ENCODE measurements around the gene EHD2.
"Not testable (repeated sequence)": the region's sequence is repeated elsewhere in the genome, so short reads cannot be mapped to it uniquely, and the experiment has no call there.

Gene EHD2

DNA sequence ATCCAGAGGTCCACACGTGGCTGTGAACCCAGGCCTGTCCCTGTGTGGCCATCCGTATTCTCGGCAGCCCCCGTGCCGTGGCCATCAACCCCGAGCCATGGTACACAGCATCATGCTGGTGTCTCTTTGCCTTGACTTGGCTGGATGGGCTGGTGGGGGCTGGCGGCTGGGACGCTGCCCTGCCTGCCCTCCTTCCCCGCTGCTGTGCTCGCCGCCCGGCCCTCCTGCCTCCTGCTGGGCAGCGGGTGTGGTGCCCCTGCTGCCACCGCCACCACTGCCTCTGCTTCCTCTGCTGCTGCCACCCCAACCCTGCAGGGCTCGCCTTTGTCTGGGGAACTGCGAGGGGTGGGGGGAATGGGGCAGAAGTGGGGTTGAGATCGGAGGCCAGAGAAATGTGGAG is 19.7 kb upstream of the EHD2 start:
- DNase-seq: no peak

DNA sequence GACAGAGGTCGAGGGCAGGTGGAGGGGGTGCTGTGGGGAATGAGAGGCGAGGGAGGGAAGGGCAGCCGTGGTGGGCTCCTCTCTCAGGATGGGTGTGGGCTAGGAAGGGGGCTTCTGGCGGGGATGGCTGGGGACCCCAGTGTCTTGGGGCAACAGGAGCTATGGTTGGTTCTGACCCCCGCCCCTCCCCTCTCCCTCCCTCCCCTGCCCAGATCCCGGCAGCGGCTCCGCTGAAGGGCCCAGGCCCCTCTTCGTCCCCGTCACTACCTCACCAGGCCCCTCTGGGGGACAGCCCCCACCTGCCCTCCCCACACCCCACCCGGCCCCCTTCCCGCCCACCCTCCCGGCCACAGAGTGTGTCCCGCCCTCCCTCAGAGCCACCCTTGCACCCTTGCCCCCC is 19.3 kb upstream of the EHD2 start:
- DNase-seq: no peak

DNA sequence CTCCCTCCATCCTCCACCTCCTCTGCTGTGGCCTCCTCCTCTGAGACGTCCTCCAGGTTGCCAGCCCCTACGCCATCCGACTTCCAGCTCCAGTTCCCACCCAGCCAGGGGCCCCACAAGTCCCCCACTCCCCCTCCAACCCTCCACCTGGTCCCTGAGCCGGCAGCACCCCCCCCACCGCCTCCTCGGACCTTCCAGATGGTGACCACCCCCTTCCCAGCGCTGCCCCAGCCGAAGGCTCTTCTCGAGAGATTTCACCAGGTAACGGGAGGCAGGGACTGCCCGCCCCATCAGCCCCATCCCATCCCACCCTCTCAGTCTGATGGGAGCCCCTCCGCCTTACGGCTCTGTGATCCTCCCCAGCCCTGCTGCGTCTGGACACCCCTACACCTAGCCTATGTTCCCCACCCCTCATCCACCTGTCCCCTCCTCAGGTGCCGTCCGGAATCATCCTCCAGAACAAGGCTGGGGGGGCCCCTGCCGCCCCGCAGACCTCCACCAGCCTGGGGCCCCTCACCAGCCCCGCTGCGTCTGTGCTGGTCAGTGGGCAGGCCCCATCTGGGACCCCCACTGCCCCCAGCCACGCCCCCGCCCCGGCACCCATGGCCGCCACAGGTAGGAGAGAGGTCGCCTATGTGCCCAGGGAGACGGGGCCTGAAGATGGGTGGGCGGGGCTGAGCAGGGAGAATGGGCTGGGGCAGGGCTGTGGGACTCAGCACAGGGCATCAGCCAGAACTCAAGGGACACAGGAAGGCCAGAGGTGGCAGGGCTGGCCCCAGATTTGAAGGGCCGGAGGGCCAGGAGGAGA is 18.6 kb upstream of the EHD2 start:
- no peak for DNase-seq

DNA sequence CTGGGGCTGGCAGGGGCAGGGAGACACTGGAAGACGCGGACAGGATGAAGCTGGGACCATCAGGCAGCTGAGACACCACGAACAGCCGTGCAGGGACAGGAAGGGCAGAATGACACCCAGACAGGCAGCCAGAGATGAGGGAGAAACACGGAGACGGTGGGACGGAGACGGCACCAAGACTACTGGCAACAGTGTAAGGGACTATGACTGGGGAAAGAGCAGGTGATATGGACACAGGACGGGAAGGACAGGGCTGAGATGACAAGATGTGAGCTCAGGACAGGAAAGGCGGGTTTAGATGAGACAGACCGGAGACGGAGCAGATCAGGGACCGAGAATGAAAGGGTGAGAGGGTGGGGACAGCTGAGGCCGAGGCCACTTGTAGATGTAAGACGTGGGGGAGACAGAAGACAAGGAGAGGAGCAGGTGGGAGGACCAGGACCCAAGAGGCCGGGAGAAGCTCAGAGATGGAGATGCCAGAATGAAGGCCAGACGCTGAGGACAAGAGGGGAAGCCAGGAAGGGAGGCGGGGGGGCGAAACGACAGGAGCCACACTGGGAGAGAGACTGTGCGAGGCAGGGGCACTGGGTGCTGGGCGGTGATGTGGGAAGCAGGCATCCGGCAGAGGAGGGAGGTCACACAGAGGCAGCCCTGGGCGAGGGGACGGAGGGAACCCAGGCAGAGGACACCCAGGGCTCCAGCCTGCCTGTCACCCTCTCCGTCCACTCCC is 17.5 kb upstream of the EHD2 start:
- DNase-seq: no peak

DNA sequence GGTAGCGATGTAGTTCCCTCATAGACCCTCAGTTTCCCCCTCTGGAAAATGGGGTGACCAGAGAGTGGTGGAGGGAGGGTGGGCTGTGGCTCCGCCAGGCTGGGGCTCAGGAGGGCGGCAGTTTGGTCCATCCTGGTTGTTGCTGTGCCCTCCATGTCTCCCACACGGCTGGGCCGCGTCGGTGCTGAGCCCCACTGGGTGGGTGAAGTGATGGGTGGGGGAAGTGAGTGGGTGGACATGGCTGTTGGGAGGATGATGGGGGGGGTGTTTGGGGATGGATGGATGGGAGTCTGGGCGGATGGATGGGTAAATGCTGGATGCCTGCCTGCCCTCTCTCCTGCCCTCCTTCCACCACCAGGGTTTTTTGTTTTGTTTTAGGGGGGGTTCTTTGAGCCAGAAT is 16.6 kb upstream of the EHD2 start:
- DNase-seq: no peak

DNA sequence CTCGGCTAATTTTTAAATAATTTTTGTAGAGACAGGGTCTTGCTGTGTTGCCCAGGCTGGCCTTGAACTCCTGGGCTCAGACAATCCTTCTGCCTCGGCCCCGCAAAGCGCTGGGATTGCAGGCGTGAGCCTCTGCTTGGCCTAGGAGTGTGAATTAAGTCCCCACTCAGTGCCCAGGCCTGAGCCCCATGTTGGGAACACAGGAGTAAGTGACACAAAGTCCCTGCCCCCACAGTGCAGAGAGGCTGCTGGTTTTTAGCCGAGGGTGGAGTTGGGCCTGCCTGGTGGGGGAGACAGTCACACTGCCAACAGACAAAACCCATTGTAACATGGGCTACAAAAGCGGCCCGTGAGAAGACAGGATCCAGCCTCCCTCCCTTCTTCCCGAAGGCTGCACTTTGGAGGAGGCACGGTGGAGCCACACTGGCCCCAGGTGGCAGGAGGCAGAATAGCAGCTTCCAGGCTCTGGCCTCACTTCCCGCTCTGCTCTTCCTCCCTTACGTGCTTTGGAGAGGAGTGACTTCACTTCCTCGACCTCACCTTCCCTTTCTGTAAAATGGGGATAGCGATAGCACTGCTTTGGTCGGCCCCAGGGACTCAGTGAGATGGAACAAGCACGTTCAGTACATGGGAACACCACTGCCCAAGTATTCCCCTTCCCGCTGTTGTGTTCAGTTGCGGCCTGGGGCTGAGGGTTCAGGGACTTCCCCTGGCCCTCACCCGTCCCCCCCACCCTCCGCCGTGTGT is 15.2 kb upstream of the EHD2 start:
- DNase-seq: peak; percentile 34

DNA sequence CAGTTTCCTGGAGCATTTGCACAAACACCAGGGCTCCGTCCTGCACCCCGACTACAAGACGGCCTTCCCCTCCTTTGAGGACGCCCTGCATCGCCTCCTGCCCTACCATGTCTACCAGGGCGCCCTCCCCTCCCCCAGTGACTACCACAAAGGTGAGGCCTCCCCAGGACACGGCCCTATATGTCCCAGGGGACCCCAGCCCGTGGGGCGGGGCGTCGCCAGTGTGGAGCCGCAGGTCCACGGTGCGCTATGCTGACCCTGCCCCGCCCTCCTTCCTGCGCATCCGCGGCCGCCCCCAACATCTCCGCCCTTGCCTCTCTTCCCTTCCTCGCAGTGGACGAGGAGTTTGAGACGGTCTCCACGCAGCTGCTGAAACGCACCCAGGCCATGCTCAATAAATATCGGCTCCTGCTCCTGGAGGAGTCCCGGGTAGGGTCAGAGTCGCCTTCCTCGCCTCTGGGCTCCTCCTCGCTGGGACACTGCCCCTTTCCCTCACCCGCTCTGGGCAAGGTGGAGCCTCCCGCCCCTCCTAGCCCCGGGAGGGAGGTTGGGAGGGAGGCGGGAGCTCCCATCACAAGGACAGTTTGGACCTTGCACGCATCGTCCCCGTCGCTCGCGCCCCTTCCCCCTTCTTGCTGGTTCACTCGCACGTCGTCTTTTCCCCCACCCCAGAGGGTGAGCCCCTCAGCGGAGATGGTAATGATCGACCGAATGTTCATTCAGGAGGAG is 14.4 kb upstream of the EHD2 start:
- DNase-seq: no peak

DNA sequence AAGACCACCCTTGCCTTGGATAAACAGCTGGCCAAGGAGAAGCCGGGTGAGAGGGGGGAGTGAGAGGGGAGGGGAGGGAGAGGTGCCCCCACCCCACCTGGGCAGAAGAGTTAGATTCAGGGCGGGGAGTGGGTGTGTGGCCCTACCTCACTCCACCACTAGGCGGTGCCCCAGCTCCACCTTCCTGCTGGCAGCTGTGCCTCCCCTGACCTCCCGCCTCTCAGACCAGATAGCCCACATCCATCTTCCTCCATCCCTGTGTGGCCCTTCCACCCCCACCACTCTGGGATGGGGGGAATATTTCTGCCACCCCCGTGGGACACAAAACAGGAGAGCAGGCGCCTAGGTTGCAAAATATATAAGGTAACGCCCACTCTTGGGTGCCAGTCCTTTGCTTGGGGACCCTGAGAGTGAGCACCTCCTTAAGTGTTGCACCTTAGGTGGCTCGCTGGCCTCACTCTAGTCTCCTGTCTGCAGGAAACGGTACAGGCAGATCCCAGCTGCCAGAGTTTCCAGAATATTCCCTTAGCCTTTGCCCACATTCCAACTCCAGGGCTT is 13.8 kb upstream of the EHD2 start:
- DNase-seq: peak; percentile 45

DNA sequence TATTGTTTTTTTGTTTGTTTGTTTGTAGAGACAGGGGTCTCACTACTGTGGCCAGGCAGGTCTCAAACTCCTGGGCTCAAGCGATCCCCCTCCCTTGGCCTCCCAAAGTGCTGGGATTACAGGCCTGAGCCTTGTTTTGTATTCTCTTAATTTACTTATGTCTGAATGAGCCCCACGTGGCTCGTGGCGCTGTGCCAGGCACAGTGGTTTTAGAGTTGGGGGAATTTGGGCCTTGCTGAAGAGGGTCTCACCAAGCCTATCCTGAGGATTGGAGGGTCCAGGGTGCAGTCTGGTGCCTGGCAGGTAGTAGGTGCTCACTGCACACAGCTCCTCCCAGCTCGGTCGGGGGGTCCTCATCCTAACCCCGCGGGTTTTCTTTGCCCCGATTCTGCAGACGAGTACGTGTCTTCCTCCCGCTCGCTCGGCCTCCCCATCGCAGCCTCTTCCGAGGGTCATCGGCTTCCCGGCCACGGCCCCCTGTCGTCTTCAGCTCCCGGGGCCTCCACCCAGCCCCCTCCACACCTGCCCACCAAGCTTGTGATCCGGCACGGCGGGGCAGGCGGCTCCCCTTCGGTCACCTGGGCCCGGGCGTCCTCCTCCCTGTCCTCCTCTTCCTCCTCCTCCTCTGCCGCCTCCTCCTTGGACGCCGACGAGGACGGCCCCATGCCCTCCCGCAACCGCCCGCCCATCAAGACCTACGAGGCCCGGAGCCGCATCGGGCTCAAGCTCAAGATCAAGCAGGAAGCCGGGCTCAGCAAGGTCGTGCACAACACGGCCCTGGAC is 12.1 kb upstream of the EHD2 start:
- DNase-seq: no peak

DNA sequence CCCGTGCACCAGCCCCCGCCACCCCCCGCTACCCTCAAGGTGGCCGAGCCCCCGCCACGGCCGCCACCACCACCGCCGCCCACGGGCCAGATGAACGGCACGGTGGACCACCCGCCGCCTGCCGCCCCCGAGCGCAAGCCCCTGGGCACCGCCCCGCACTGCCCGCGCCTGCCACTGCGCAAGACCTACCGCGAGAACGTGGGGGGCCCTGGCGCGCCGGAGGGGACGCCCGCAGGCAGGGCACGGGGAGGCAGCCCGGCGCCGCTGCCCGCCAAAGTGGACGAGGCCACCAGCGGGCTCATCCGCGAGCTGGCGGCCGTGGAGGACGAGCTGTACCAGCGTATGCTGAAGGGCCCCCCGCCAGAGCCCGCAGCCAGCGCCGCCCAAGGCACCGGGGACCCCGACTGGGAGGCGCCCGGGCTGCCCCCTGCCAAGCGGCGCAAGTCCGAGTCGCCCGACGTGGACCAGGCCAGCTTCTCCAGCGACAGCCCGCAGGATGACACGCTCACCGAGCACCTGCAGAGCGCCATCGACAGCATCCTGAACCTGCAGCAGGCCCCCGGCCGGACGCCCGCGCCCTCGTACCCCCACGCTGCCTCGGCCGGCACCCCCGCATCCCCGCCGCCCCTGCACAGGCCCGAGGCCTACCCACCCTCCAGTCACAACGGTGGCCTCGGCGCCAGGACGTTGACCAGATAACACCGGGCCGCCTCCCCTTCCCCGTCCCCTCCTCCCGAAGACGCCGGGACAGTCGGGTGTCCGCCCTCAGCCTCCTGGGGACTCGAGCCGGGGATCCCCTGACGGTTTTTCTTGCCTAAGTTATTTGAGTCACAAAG is 11.3 kb upstream of the EHD2 start:
- no peak for DNase-seq

DNA sequence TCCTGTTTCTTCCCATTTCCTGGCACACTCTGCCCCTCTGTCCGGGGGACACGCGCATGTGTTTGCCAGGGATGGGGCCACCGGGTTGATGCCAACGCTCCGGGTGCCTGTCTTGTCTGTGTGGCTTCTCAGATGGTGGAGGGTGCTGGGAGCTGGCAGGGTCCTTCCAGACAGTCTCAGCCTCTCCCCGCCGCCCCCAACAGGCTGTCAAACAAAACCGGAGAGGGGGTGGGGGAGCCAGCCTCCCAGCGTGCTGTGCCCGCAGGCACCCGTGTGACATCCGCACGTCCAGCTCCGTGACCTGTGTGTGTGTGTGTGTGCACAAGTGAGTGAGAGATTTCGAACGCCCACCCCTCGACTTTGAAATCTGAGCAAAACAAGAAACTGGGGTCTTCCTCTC is 10.6 kb upstream of the EHD2 start:
- no peak for DNase-seq

DNA sequence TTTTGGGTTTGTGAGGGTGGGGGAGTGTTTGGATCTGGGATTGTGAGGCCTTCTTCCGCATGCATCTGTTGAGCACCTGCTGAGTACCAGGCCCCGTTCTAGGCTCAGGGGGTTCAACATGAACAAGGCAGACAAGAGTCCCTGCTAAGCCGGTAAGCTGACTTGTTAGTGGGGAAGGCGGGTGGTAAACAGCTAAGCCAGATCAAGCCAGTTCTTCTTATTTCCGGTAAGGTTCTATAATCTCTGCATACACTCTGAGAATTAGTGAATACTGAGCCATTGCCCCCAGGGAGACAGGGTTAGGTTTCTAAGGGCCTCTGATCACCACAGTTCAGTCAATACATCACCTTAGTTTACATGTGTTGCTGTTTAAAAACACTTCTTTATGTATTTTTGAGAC is 9.9 kb upstream of the EHD2 start:
- no peak for DNase-seq

DNA sequence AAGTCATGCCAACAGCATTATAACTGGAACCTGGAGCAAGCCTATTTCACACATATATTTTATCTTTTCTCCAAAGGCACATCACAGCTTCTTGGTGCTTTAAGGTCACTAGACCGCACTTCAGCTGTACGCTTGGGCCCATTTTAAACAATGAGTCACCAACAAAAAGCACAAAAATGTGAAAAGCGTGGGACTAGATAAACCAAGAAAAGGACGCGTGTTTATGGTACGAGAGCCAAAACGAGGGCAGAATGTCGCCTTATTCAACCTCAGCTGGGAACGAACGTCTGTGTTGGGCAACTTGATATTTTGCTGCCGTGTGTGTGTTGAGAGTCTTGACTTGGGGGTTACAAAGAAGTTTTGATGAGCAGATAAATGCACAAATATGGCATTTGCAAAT is 9.2 kb upstream of the EHD2 start:
- DNase-seq: no peak

DNA sequence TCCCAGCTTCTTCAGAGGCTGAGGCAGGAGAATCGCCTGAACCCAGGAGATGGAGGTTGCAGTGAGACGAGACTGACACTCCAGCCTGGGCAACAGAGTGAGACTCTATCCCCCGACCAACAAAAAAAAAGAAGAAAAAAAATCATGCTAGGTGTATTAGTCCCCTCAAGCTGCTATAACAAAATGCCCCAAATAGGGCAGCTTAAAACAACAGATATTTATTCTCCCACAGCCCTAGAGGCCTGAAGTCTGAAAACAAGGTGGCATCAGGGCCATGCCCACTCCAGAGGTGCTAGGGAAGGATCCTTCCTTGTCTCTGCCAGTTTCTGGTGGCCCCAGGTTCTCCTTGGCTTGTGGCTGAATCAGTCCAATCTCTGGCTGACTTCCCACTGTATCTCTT is 8.6 kb upstream of the EHD2 start:
- DNase-seq: no peak

DNA sequence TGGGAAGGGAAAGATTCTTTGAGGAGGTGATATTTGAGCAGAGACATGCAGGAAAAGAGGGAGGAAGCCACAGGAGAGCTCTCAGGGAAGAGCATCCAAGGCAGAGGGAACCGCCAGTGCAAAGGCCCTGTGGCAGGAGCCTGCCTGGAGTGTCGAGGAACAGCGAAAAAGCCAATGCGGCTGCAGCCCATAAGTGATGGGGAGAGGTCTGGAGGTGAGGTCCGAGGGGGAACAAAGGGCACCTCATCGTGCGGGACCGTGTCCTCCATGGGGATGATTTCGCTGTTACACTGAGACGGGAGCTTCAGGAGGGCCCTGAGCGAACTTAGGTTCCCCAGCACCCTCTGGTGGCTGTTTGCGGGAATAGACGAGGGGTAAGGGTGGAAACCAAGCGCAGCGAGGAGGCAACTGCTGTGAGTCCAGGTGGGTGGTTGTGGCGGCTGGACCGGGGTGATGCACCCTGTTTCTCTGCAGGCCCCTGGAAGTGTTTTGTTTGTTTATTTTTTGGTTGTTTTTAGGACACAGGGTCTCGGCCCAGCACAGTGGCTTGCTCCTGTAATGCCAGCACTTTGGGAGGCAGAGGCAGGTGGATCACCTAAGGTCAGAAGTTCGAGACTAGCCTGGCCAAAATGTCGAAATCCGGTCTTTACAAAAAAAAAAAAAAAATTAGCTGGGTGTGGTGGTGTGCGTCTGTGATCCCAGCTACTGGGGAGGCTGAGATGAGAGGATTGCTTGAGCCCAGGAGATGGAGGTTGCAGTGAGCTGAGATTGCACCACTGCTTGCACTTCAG is 5.9 kb upstream of the EHD2 start:
- peak; percentile 68 for DNase-seq

DNA sequence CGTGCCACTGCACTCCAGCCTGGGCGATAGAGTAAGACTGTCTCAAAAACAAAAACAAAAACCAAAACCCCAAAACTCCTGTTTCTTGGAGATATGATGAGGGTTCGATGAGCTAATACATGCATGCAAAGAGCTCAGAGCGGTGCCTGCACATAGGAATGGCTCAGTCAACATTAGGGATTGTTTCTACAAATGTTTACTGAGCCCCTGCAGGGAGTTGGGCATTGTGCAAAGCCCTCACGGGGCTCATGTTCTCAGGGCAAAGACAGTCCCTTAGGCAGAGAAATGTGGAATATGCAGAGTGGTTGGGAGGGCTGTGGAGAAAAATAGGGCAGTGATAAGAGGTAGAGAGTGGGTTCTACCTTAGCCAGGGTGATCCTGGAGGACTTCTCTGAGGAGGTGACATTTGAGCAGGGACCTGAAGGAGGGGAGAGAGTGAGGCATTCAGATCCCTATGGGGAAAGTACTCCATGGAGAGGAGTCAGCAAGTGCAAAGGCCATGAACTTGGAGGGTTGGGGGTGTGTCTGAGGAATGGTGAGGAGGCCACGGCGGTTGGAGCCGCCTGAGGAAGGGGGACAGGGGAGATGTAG is 1.5 kb upstream of the EHD2 start:
- DNase-seq: no peak

DNA sequence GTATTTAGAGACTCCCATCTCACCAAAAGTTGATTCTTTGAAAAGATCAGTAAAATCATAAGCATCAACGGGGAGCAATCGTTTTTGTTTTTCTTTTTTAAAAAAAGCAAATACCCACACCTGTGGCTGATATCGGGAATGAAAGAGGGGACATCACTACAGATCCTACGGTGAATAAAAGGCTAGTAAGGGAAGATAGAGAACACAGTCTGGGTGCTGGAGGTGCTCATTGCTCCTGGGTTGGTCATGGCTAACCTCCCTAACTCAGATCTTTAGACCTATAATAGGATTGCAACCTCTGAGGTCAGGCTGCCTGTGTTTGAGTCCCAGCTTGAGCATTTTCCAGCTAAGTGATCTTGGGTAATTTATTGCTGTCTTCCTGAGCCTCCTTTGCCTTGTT is 1.1 kb downstream of the EHD2 start:
- DNase-seq: no peak

DNA sequence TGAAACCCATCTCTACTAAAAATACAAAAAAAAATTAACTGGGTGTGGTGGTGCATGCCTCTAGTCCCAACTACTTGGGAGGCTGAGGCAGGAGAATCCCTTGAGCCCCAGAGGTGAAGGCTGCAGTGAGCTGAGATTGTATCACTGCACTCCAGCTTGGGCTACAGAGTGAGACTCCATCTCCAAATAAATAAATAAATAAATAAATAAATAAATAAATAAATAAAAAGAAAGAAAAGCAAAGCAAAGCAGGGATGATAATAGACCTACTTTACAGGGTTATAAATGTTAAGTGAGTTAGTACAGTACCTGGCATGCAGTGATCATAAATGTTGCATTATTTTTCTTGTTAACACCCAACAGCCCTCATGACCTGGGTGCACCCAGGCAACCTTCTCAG is 1.6 kb downstream of the EHD2 start:
- not testable (repeated sequence) for DNase-seq

DNA sequence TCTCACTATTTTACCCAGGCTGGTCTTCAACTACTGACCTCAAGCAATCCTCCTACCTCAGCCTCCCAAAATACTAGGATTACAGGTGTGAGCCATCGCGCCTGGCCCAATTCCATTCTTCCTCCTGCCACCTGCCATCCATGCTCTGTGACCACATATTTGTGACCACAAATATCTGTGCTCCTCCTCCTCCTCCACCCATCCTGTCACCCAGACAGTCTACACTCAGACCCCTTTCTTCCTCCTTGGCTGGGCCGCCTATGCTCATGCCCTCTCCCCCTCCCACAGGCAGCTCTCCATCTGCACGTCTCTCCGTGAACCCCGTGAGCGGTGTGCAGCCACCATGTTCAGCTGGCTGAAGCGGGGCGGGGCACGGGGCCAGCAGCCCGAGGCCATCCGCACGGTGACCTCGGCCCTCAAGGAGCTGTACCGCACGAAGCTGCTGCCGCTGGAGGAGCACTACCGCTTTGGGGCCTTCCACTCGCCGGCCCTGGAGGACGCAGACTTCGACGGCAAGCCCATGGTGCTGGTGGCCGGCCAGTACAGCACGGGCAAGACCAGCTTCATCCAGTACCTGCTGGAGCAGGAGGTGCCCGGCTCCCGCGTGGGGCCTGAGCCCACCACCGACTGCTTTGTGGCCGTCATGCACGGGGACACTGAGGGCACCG is 3.2 kb downstream of the EHD2 start:
- DNase-seq: no peak
